Ishikawa (cell line): ENCODE results near the gene NELL1.

Experiments
- CEBPB ChIP-seq: IDR thresholded peaks from 2 replicates; pipeline ENCODE4 v1.6.1; 2012
- CREB1 ChIP-seq: IDR thresholded peaks from 2 replicates; pipeline ENCODE4 v1.6.1; 2012; ENCODE audit warnings: low read depth
- EGR1 ChIP-seq: IDR thresholded peaks from 2 replicates; pipeline ENCODE4 v1.6.1; 2012
- EP300 ChIP-seq: IDR thresholded peaks from 2 replicates; pipeline ENCODE4 v1.6.1; 2012; ENCODE audit warnings: borderline replicate concordance
- FOXM1 ChIP-seq: IDR thresholded peaks from 2 replicates; pipeline ENCODE4 v1.6.1; 2012; ENCODE audit warnings: low read depth, borderline replicate concordance
- NFIC ChIP-seq: IDR thresholded peaks from 2 replicates; pipeline ENCODE4 v1.6.1; 2012
- RAD21 ChIP-seq: IDR thresholded peaks from 2 replicates; pipeline ENCODE4 v1.6.1; 2012; ENCODE audit warnings: low read depth
- TAF1 ChIP-seq: IDR thresholded peaks from 2 replicates; pipeline ENCODE4 v1.6.1; 2012; ENCODE audit warnings: low read depth, mild to moderate bottlenecking
- TCF12 ChIP-seq: IDR thresholded peaks from 2 replicates; pipeline ENCODE4 v1.6.1; 2012; ENCODE audit warnings: low read depth
- TEAD4 ChIP-seq: IDR thresholded peaks from 2 replicates; pipeline ENCODE4 v1.6.1; 2012
- YY1 ChIP-seq: IDR thresholded peaks from 2 replicates; pipeline ENCODE4 v1.6.1; 2012; ENCODE audit warnings: low read depth
- ZBTB7A ChIP-seq: IDR thresholded peaks from 2 replicates; pipeline ENCODE4 v1.6.1; 2012; ENCODE audit warnings: low read depth
- TF ChIP-seq, protein P1 (sequence below): IDR thresholded peaks from 2 replicates; pipeline ENCODE4 v1.6.1; 2012
- TF ChIP-seq, protein P2 (sequence below): IDR thresholded peaks from 2 replicates; pipeline ENCODE4 v1.6.1; 2012
- TF ChIP-seq, protein P3 (sequence below): IDR thresholded peaks from 2 replicates; pipeline ENCODE4 v1.6.1; 2012; ENCODE audit warnings: low read depth, mild to moderate bottlenecking

NELL1 gene

DNA sequence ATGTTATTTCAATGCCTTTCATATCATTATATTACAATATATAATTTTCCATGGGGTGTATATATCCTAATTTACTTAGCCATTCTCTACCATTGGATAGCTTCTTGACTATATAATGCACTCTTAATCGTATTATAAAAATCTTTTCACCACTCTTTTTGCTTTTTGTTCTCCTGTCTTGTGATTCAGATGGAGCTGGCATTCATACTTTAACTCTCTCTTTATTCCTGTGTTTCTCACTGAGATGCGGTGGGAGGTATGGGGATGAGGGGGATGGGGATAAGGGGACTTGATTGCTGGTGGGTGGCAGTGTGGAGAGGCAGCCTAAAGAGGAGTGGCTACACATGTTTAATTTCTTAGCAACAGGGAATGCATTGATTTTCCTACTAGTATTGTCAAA is 105.9 kb downstream of the NELL1 start:
- TF ChIP-seq ZBTB7A (no peak), EP300 (no peak)

DNA sequence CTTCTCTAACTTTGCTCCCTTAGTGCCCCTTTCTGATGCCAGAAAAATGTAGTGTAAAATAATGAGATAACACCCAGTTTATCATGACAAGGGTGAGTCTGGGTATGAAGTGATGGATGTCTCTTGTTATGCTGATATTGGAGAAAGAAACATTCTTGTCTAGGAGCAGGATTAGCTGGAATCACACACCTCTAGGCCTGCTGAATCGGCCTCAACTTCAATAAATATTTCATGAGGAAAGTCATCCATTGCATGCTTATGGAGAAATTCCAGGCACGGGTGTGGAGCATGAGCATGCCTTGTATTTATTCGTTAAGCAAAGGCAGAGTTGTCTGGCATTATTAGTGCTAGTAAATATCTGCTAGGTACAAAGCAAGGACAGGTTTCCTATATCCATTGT is 113.4 kb downstream of the NELL1 start:
- TF ChIP-seq, protein P1, sequence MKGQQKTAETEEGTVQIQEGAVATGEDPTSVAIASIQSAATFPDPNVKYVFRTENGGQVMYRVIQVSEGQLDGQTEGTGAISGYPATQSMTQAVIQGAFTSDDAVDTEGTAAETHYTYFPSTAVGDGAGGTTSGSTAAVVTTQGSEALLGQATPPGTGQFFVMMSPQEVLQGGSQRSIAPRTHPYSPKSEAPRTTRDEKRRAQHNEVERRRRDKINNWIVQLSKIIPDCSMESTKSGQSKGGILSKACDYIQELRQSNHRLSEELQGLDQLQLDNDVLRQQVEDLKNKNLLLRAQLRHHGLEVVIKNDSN: no peak
- TF ChIP-seq TAF1: no peak
- TF ChIP-seq ZBTB7A: no peak
- no peak for TF ChIP-seq YY1
- no peak for TF ChIP-seq CEBPB
- no peak for TF ChIP-seq EGR1
- TF ChIP-seq EP300: no peak
- TF ChIP-seq TEAD4: no peak

DNA sequence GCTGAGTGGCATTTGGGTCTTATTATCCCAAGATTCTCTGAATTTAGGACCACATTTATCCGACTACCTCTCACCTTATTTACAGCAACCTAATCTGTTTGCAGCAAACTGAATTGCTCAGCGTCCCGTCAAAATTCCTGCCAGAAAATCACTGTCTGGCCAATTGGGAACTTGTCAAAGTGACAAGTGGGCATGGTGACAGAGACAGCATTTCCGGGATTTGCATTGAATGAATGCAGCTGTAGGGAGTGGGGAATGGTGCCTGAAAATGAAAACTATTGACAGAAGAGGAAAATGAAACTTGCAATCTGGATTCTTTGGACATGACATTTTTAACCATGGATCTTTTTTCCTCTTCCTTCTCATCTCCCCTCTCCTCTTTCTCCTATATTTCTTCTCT is 113.8 kb downstream of the NELL1 start:
- TF ChIP-seq NFIC (no peak), TEAD4 (no peak), EGR1 (no peak), CREB1 (no peak), ZBTB7A (no peak), YY1 (no peak), TCF12 (no peak), EP300 (no peak), RAD21 (no peak), TAF1 (no peak), CEBPB (no peak), FOXM1 (no peak)
- TF ChIP-seq, protein P2, sequence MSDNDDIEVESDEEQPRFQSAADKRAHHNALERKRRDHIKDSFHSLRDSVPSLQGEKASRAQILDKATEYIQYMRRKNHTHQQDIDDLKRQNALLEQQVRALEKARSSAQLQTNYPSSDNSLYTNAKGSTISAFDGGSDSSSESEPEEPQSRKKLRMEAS: no peak
- TF ChIP-seq, protein P3, sequence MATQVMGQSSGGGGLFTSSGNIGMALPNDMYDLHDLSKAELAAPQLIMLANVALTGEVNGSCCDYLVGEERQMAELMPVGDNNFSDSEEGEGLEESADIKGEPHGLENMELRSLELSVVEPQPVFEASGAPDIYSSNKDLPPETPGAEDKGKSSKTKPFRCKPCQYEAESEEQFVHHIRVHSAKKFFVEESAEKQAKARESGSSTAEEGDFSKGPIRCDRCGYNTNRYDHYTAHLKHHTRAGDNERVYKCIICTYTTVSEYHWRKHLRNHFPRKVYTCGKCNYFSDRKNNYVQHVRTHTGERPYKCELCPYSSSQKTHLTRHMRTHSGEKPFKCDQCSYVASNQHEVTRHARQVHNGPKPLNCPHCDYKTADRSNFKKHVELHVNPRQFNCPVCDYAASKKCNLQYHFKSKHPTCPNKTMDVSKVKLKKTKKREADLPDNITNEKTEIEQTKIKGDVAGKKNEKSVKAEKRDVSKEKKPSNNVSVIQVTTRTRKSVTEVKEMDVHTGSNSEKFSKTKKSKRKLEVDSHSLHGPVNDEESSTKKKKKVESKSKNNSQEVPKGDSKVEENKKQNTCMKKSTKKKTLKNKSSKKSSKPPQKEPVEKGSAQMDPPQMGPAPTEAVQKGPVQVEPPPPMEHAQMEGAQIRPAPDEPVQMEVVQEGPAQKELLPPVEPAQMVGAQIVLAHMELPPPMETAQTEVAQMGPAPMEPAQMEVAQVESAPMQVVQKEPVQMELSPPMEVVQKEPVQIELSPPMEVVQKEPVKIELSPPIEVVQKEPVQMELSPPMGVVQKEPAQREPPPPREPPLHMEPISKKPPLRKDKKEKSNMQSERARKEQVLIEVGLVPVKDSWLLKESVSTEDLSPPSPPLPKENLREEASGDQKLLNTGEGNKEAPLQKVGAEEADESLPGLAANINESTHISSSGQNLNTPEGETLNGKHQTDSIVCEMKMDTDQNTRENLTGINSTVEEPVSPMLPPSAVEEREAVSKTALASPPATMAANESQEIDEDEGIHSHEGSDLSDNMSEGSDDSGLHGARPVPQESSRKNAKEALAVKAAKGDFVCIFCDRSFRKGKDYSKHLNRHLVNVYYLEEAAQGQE: no peak
- TF ChIP-seq, protein P1: no peak

DNA sequence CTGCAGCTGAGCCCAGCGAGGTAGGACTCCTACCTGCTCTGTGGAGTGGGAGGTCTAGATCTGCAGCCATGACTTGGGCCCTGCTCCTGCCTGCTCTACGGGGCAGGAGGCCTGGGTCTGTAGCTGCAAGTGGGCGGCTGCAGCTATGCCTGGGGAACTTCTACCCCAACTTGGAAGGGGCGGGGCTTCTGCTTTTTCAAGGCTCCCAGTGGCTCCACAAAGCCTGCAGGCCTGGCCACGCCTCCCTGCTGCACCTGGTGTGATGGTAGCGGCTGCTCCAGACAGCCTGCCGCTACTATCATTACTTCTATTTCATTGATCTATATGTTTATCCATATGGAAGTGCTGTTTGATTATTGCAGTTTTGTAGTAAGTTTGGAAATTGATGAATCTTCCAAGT is 121.2 kb downstream of the NELL1 start:
- TF ChIP-seq, protein P3: no peak
- TF ChIP-seq EGR1 (no peak), NFIC (no peak), RAD21 (no peak), CREB1 (no peak), ZBTB7A (no peak), EP300 (no peak), TAF1 (no peak), YY1 (no peak), TCF12 (no peak), FOXM1 (no peak)
- TF ChIP-seq, protein P2: no peak
- TF ChIP-seq, protein P1: no peak

DNA sequence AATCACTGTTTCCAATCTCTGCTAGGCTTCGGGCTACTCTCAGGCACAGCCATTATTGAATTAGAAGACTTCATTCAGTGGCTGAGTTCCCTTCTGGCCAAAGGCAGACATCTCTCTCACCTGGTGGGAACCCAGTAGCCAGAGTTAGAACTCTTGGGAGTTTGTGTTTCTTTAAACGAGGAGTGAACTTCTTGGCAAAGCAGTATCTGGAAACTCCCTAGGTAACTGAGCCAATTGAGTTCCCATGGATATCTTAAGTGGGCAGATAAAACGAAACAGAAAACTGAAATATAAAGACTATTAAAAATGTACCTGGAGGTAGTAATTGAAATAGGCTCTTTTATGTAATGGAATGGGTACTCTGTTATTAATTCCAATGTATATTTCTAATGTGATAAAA is 125.6 kb downstream of the NELL1 start:
- TF ChIP-seq RAD21: no peak
- TF ChIP-seq YY1: no peak
- no peak for TF ChIP-seq TAF1
- TF ChIP-seq, protein P1: no peak
- TF ChIP-seq CEBPB: no peak

DNA sequence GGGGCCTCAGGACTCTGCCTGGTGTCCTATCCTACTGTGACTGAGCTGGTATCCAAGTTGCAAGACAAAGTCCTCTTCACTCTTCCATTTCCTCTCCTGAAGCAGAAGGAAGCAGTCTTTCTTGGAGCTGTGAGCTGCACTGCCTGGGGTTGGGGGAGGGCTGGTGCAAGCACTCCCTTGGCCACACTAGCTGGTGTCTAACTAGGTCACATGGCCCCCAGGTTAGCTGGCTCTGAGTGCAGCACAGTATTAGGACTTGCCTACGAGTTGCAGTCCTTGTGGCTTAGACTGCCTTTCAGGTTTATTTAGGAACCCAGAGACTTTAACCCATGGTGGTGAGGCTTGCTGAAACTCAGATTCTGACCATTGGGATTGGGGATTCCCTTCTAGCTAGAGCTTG is 138.9 kb downstream of the NELL1 start:
- TF ChIP-seq RAD21 (no peak), EP300 (no peak), FOXM1 (no peak), YY1 (no peak), NFIC (no peak), TCF12 (no peak), CREB1 (no peak), TAF1 (no peak), EGR1 (no peak), CEBPB (no peak), TEAD4 (no peak), ZBTB7A (no peak)
- TF ChIP-seq, protein P1: no peak
- TF ChIP-seq, protein P3: no peak
- TF ChIP-seq, protein P2: no peak
